NCI-H1048 (cell line): Measurements from ENCODE around the gene WDR20.

Experiments
- DNase-seq: peaks from one replicate; lab custom pipeline; 2025; lab: John Stamatoyannopoulos, UW

The WDR20 gene

GRCh38 chr14:102219316-102219715 lies 79.6 kb downstream of the WDR20 start:
- DNase-seq: no peak

- DNase-seq: no peak
These were observed 80.3 kb downstream of the WDR20 start for GRCh38 chr14:102220031-102220430.

- DNase-seq: no peak
These were observed 81.3 kb downstream of the WDR20 start for GRCh38 chr14:102221026-102221425.

- DNase-seq: no peak
These were observed 82.4 kb downstream of the WDR20 start for GRCh38 chr14:102222009-102222575.

GRCh38 chr14:102222751-102223150 lies 83.1 kb downstream of the WDR20 start:
- DNase-seq: no peak

GRCh38 chr14:102223682-102224081 lies 84.0 kb downstream of the WDR20 start:
- DNase-seq: no peak

- DNase-seq: no peak
These were observed 85.7 kb downstream of the WDR20 start for GRCh38 chr14:102225386-102225785.

- no peak for DNase-seq
These were observed 86.2 kb downstream of the WDR20 start for GRCh38 chr14:102225936-102226335.

GRCh38 chr14:102226356-102227125 lies 86.8 kb downstream of the WDR20 start:
- DNase-seq: no peak

- no peak for DNase-seq
These were observed 87.7 kb downstream of the WDR20 start for GRCh38 chr14:102227184-102227964.

- DNase-seq: no peak
These were observed 89.5 kb downstream of the WDR20 start for GRCh38 chr14:102229071-102229738.

GRCh38 chr14:102229739-102230092 lies 90.0 kb downstream of the WDR20 start:
- DNase-seq: no peak

GRCh38 chr14:102230481-102231210 lies 90.9 kb downstream of the WDR20 start:
- no peak for DNase-seq

- no peak for DNase-seq
These were observed 92.0 kb downstream of the WDR20 start for GRCh38 chr14:102231476-102232347.

GRCh38 chr14:102232348-102232625 lies 92.6 kb downstream of the WDR20 start:
- no peak for DNase-seq

- DNase-seq: no peak
These were observed 93.4 kb downstream of the WDR20 start for GRCh38 chr14:102233081-102233480.

GRCh38 chr14:102234331-102235264 lies 94.9 kb downstream of the WDR20 start:
- no peak for DNase-seq

- peak; percentile 63 for DNase-seq
These were observed 95.7 kb downstream of the WDR20 start for GRCh38 chr14:102235275-102235897.

- no peak for DNase-seq
These were observed 96.3 kb downstream of the WDR20 start for GRCh38 chr14:102236026-102236425.

GRCh38 chr14:102238131-102238530 lies 98.4 kb downstream of the WDR20 start:
- DNase-seq: no peak
